K562 (cell line): ENCODE data around the gene C4A. TPM values are rescaled to one million over a fixed set of nuclear protein-coding genes. Genes with fewer than 3 reads are reported as not detected.

Source experiments
- CAMTA2 ChIP-seq: fragments of 250-450 bp; sonication (Bioruptor Pico); conservative IDR thresholded peaks from 2 replicates; pipeline ENCODE4 v1.5.1; 2022
- CTCF ChIP-seq, 3 experiments: IDR thresholded peaks in 2 of 3; conservative IDR thresholded peaks in 1 of 3; 2 replicates each; pipeline ENCODE4 v1.5.1; 2011 to 2012; ENCODE audit warnings: low read length in 3 of 3, mild to moderate bottlenecking in 3 of 3, control low read depth in 2 of 3, improper control_type of control experiment in 1 of 3, inconsistent platforms in 1 of 3, low read depth in 1 of 3, mixed read lengths in 1 of 3, moderate library complexity in 1 of 3; ENCODE audit not compliant: insufficient read depth in 2 of 3
- FUS ChIP-seq: fragments of 200-400 bp; formaldehyde crosslinking; optimal IDR thresholded peaks from 2 replicates; pipeline ENCODE3; 2017; ENCODE audit warnings: low read depth, low read length
- NCOA6 ChIP-seq: fragments of 450-650 bp; IDR thresholded peaks from 2 replicates; pipeline ENCODE4 v1.6.1; 2017; ENCODE audit warnings: mild to moderate bottlenecking
- NFIX ChIP-seq: fragments of 250-450 bp; sonication (Bioruptor Pico); IDR thresholded peaks from 2 replicates; pipeline ENCODE4 v1.4.0; 2020; ENCODE audit warnings: low read depth, mild to moderate bottlenecking, moderate library complexity
- PHB ChIP-seq: fragments of 250-450 bp; sonication (Bioruptor Pico); IDR thresholded peaks from 2 replicates; pipeline ENCODE4 v1.5.0; 2021
- THAP7 ChIP-seq: fragments of 250-450 bp; sonication (Bioruptor Pico); IDR thresholded peaks from 2 replicates; pipeline ENCODE4 v1.5.0; 2021
- ZBTB11 ChIP-seq, 3 experiments: fragments of 200-800 bp in 1 of 3; fragments of 250-450 bp in 1 of 3; fragments of 450-650 bp in 1 of 3; sonication (Bioruptor Pico) in 1 of 3; sonication (Bioruptor generic) in 1 of 3; formaldehyde crosslinking in 1 of 3; IDR thresholded peaks; 2 replicates each; pipeline versions ENCODE4 v1.6.1 to v1.8.0; 2016 to 2022; ENCODE audit warnings: mild to moderate bottlenecking in 2 of 3, missing genetic modification characterization in 2 of 3, missing compliant biosample characterization in 1 of 3, moderate library complexity in 1 of 3
- ZKSCAN1 ChIP-seq: fragments of 150-350 bp; IDR thresholded peaks from 2 replicates; pipeline ENCODE4 v1.6.1; 2016; ENCODE audit warnings: low read depth, low read length
- ZKSCAN3 ChIP-seq: fragments of 250-450 bp; sonication (Bioruptor Pico); IDR thresholded peaks from 2 replicates; pipeline ENCODE4 v1.4.0; 2020
- ZNF639 ChIP-seq, 2 experiments: fragments of 200-800 bp in 1 of 2; sonication (Bioruptor generic) in 1 of 2; sonication (generic) in 1 of 2; formaldehyde crosslinking in 1 of 2; IDR thresholded peaks in 1 of 2; conservative IDR thresholded peaks in 1 of 2; 2 replicates each; pipeline versions ENCODE4 v1.5.0 to v1.6.1; 2016 to 2020; ENCODE audit warnings: missing compliant biosample characterization in 1 of 2, missing genetic modification characterization in 1 of 2, missing genetic modification reagents in 1 of 2
- polyA plus RNA-seq, 8 experiments: library from polyadenylated mRNA; depleted of rRNA in 4 of 8; stranded (reverse) in 5 of 8; unstranded in 3 of 8; fragments of >200 nt; fragmentation: Nextera tagmentation in 2 of 8; fragmentation: Illumina TruSeq in 1 of 8; extraction: Ambion mirVana in 2 of 8; extraction: Trizol in 1 of 8; gene quantifications; 2 replicates each; pipeline versions ENCODE4 v1.2.1 to v1.2.3, GENCODE V29; 2011 to 2014; ENCODE audit warnings: inconsistent platforms in 1 of 8, missing spikeins in 1 of 8
- total RNA-seq, 7 experiments: library from RNA; depleted of rRNA in 6 of 7; stranded (reverse); fragments of >200 nt in 6 of 7; fragmentation: Illumina TruSeq in 2 of 7; extraction: Trizol in 2 of 7; gene quantifications; 2 replicates each; pipeline versions ENCODE4 v1.2.1 to v1.2.3, GENCODE V29; 2011 to 2021; ENCODE audit warnings: low replicate concordance in 1 of 7
- TF ChIP-seq, protein P1 (sequence below): fragments of 250-450 bp; sonication (Bioruptor Pico); IDR thresholded peaks from 2 replicates; pipeline ENCODE4 v1.5.0; 2021; ENCODE audit warnings: mild to moderate bottlenecking, borderline replicate concordance
- TF ChIP-seq, protein P2 (sequence below): fragments of 450-650 bp; IDR thresholded peaks from 2 replicates; pipeline ENCODE4 v1.6.1; 2016; ENCODE audit warnings: low read depth, mild to moderate bottlenecking, moderate library complexity
- TF ChIP-seq, protein P3 (sequence below): fragments of 450-650 bp; formaldehyde crosslinking; IDR thresholded peaks from 2 replicates; pipeline ENCODE4 v1.4.0; 2022; ENCODE audit warnings: missing genetic modification characterization

The C4A gene
- total and polyA plus RNA-seq, 9 of the 15 experiments (the other 6 are each of a cell fraction or from before 2014, with no cell fraction given) = 0.27 to 7.6 (median 5.0) TPM

- TF ChIP-seq FUS = no peak
- no peak for TF ChIP-seq ZKSCAN3 (CRISPR knock-in tag)
- TF ChIP-seq, protein P1, sequence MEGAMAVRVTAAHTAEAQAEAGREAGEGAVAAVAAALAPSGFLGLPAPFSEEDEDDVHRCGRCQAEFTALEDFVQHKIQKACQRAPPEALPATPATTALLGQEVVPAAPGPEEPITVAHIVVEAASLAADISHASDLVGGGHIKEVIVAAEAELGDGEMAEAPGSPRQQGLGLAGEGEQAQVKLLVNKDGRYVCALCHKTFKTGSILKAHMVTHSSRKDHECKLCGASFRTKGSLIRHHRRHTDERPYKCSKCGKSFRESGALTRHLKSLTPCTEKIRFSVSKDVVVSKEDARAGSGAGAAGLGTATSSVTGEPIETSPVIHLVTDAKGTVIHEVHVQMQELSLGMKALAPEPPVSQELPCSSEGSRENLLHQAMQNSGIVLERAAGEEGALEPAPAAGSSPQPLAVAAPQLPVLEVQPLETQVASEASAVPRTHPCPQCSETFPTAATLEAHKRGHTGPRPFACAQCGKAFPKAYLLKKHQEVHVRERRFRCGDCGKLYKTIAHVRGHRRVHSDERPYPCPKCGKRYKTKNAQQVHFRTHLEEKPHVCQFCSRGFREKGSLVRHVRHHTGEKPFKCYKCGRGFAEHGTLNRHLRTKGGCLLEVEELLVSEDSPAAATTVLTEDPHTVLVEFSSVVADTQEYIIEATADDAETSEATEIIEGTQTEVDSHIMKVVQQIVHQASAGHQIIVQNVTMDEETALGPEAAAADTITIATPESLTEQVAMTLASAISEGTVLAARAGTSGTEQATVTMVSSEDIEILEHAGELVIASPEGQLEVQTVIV (CRISPR knock-in tag) = peak; percentile 64; the same call in 1 of the 2 replicates
- TF ChIP-seq CTCF (IDR thresholded peaks at IDR 0.05 in 2 of 3, conservative IDR thresholded peaks at IDR 0.05 in 1 of 3; ENCODE audit: insufficient read depth in 2 of 3, low read depth in 1 of 3, low read length in 3 of 3) = peak in 1 of 3 experiments; percentile 10; a peak in 1 of 6 replicates
- no peak for TF ChIP-seq NCOA6
- TF ChIP-seq, protein P2, sequence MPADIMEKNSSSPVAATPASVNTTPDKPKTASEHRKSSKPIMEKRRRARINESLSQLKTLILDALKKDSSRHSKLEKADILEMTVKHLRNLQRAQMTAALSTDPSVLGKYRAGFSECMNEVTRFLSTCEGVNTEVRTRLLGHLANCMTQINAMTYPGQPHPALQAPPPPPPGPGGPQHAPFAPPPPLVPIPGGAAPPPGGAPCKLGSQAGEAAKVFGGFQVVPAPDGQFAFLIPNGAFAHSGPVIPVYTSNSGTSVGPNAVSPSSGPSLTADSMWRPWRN = no peak
- TF ChIP-seq, protein P3, sequence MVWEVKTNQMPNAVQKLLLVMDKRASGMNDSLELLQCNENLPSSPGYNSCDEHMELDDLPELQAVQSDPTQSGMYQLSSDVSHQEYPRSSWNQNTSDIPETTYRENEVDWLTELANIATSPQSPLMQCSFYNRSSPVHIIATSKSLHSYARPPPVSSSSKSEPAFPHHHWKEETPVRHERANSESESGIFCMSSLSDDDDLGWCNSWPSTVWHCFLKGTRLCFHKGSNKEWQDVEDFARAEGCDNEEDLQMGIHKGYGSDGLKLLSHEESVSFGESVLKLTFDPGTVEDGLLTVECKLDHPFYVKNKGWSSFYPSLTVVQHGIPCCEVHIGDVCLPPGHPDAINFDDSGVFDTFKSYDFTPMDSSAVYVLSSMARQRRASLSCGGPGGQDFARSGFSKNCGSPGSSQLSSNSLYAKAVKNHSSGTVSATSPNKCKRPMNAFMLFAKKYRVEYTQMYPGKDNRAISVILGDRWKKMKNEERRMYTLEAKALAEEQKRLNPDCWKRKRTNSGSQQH (CRISPR knock-in tag) = no peak
- TF ChIP-seq ZBTB11 (CRISPR knock-in tag; IDR thresholded peaks at IDR 0.05) = peak in 1 of 3 experiments; percentile 53; a peak in 1 of 6 replicates
- TF ChIP-seq ZNF639 (CRISPR knock-in tag; conservative IDR thresholded peaks at IDR 0.05 in 1 of 2, IDR thresholded peaks at IDR 0.05 in 1 of 2) = no peak
- TF ChIP-seq NFIX (CRISPR knock-in tag) = no peak
- no peak for TF ChIP-seq ZKSCAN1
- TF ChIP-seq THAP7 (CRISPR knock-in tag) = no peak
- TF ChIP-seq PHB (CRISPR knock-in tag) = no peak
- no peak for TF ChIP-seq CAMTA2 (CRISPR knock-in tag)
Observed at GRCh38 chr6:32045811-32046449, 64.1 kb downstream of the C4A start (continued).
